HUDEP-2 (cell line): ENCODE measurements around the gene USP3.
A peak's percentile ranks its signal among the peaks of the same experiment; 100 is the strongest.
"Not testable (repeated sequence)": the region's sequence is repeated elsewhere in the genome, so short reads cannot be mapped to it uniquely, and the experiment has no call there.

Source experiments
- DNase-seq, 76 experiments: peaks; one replicate each; lab custom pipeline; 2025; ENCODE audit not compliant: unreplicated experiment in 76 of 76; lab: John Stamatoyannopoulos, UW

Gene USP3

DNA sequence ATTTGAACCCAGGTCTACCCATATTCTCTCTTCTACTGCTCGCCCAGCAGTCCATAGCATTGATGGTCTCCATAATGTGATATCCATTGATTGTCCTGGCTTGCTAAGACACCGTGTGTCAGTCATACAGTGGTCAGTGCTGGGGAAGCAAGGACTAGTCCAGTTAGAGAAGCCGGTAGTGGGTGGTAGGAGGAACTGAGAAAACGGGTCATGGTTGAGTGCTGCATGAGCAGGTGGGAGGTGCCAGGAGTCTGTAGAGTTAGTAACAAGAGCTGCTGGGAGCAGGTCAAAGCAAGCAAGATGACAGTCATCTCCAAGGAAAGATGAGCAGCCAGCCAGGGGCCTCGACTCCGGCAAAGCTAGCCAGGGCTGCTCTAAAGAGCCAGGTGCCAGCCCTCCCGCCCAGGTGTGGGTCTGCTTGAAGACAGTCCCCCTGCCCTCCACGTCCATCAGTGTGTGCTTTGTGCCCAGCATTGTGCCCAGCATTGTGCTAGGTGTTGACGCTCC lies 29.5 kb upstream of the USP3 start:
- no peak for DNase-seq

GRCh38 chr15:63475707-63476106 lies 28.7 kb upstream of the USP3 start:
- DNase-seq: no peak

GRCh38 chr15:63476229-63476632 lies 28.2 kb upstream of the USP3 start:
- no peak for DNase-seq

DNA sequence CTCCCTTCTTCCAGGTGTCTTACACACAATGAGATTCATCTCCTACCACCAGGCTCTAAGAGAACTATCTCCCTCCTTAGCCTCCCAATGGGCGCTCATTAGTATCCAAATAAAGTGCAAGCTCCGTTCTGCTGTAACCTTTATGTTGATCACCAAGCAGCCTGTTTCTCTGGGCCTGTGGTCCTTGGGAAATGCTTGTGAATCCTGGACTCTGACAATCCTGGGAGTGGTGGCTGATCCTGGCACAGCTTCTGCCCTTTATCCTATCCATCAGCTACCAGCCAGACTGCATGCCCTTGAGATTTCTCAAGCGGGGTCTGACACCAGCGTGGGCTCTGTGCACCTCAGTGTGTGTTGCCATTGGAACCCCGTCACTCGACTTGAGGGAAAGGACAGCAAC lies 26.1 kb upstream of the USP3 start:
- DNase-seq: no peak

DNA sequence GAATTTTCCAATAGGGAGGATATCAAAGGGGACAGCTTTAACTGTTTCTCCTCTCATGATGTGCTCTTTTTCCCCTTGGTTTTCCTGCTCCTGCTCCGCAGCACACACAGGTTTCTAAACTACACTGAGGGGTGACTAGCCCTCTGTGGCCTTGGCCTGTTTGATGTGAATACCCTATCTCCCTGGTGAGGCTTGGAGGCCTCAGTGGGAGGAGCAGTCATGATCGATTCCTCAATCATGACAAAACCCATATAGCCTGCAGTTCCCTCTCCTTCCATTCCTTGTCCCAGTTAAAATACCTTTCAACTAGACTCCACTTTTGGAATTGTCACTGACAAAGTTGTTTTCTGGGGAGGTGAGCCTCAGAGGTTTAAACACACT lies 24.0 kb upstream of the USP3 start:
- no peak for DNase-seq

DNA sequence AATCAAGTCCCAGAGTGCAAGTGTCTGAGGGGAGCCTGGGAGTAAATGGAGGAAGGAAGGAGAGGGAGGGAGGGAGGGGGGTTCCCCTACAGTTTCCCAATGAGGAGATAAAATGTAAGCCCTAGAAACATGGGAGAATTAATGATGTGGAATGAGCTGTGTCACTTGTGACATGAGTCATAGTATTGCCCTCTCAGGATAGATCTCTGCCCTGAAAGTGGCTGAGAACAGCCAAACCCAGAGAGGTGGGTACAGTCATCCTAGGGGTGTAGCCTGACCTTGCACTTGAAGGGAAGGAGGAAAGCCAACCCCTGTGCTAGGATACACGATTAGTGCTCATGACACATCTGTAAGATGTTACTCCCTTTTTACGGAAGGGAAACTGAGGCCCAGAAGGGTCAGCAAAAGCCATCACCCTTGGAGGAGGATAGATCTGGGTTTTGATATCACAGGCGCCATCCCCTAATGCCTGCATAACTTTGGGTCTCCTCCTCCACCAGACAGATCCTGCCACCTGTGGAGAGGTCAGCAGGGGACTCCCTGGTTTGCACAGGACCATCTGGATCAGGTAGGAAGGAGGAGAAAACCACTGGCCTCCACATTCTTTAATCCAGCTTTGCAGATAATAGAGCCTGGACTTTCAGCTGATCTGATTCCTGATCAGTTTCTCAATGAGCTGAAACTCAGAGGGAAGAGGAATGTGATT lies 23.1 kb upstream of the USP3 start:
- no peak for DNase-seq

GRCh38 chr15:63482874-63483323 lies 21.5 kb upstream of the USP3 start:
- DNase-seq: no peak

GRCh38 chr15:63483521-63484371 lies 20.6 kb upstream of the USP3 start:
- no peak for DNase-seq

DNA sequence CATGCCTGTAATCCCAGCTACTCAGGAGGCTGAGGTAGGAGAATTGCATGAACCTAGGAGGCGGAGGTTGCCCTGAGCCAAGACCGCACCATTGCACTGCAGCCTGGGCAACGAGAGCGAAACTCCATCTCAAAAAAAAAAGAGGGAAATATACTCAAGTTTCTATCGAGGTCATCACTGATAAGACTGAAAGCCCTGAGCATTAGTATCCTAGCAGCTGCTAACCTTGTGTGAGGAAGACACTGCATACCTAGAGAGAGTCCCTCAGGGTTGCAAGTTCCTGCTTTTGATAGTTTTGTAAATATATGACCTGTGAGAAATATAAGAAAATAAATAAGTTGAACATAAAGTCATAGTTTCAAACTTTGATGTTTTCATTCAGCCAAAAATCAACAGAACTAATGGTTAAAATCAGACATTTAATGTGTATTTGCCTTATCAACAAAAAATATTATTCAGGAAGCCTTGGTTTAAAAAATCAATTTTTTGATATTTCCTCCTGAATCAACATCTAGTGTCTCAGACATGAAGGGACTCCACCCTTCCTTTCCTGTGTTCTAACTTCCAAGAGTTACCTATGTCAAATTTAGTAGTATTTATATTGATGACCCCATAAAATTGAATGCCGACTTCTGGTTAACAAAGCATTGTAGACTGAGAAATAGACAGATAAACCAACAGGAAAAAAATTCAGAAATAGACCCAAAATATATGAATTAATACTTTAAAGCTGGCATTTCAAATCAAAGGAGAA lies 19.8 kb upstream of the USP3 start:
- DNase-seq: no peak

- DNase-seq: peak in 72 of 76 experiments; percentile 8 to 87 (median 69)
These were observed 17.2 kb upstream of the USP3 start for GRCh38 chr15:63487076-63487757.

GRCh38 chr15:63487758-63488397 lies 16.5 kb upstream of the USP3 start:
- DNase-seq: not testable (repeated sequence)

DNA sequence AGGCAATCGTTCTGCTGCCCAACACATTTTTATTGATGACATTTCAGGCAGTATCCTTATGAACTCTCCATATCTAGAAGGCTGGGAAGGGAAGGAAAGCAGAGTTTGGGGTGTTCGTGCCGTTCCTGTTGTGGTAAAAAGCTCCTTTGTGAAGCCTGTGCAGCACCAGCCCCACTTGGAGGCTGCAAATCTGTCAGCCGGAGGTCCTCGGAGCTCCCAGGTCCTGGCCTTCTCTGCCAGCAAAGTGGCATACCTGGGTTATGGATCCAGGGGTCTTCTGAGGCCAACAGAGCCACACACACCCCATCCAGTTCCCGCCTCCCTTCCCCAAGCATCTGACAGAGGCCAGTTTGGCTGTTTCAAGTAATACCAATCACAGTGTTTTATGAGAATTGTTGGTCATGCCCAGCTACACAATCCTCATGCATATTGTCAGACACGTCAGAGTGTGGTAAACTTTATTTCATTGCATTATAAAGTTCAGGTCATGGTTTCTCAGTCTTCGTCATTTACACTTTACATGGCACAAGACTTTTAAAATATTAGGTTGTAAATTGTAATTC lies 15.9 kb upstream of the USP3 start:
- DNase-seq: no peak

DNA sequence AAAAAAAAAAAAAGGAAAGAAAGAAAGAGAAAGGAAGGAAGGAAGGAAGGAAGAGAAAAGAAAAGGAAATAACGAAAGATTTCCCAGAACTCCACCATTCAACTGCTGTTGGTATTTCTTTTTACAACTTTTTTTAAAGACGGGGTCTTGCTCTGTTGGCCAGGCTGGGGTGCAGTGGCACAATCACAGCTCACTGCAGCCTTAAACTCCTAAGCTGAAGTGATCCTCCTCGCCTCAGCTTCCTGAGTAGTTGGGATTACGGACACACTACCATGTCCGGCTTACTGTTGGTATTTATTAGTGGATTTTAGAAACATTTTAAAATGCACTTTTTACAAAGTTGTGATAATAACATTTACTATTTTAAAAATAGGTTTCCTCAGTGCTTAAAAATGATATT lies 15.0 kb upstream of the USP3 start:
- no peak for DNase-seq

GRCh38 chr15:63490345-63491034 lies 13.9 kb upstream of the USP3 start:
- no peak for DNase-seq

- no peak for DNase-seq
These were observed 13.1 kb upstream of the USP3 start for GRCh38 chr15:63491116-63491827.

- DNase-seq: no peak
These were observed 12.4 kb upstream of the USP3 start for GRCh38 chr15:63491979-63492378.

DNA sequence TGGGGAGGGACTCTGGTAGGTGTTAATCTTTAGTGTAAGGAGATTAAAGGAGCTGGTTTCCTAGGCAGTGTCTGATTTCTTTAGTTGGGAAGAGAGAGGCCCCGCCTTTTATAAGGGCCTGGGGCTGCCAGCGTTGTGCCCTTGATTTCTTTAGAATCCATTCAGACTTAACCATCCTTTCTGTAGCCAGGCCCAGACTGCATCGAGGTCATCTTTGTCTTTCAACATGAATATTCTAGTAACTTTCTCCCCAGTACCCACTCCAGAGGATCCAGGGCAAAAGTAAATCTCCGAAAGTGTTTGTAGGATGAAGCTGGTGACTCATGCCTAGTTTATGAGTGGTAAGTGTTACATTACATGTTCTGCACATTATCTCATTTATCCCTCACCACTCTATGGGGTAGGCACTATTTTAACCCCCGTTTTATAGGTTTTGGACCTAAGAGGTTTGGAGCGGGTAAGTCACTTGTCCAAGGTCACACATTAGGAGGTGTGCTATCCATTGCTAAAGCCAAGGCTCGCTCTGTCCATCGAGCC lies 11.8 kb upstream of the USP3 start:
- DNase-seq: no peak

DNA sequence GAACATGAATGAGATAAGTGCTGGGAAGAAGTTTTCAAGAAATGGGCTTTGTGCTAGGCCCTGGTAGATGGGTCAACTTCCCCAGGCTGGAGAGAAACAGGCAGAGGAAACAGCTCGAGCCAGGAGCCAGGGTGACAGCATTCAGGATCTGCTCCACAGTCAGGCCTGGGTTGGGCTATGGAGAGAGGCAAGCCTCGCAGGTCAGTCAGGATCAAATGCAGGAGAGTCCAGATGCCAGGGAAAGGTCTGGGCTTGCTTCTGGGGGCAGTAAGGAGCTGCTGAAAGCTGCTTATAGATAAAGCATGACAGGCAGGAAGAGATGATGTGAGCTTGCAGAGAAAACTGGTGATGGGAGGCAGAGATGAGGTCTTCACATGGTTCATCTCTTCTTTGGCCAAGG lies 11.0 kb upstream of the USP3 start:
- no peak for DNase-seq
